Posterior cingulate gyrus (tissue), 11 donors: ENCODE results near the gene CACNG7.

Experiments
- DNase-seq, 10 donors: peaks; one replicate each; pipeline versions ENCODE4 v3.0.0 to v3.0.0-alpha.2; 2020 to 2021; ENCODE audit warnings: mixed read lengths in 3 of 10
- intact Hi-C: fragments of 100-400 bp; cut with DNase I; formaldehyde crosslinking; loops from one replicate; pipeline ENCODE4 v1.15.1; 2023

Gene CACNG7

DNA sequence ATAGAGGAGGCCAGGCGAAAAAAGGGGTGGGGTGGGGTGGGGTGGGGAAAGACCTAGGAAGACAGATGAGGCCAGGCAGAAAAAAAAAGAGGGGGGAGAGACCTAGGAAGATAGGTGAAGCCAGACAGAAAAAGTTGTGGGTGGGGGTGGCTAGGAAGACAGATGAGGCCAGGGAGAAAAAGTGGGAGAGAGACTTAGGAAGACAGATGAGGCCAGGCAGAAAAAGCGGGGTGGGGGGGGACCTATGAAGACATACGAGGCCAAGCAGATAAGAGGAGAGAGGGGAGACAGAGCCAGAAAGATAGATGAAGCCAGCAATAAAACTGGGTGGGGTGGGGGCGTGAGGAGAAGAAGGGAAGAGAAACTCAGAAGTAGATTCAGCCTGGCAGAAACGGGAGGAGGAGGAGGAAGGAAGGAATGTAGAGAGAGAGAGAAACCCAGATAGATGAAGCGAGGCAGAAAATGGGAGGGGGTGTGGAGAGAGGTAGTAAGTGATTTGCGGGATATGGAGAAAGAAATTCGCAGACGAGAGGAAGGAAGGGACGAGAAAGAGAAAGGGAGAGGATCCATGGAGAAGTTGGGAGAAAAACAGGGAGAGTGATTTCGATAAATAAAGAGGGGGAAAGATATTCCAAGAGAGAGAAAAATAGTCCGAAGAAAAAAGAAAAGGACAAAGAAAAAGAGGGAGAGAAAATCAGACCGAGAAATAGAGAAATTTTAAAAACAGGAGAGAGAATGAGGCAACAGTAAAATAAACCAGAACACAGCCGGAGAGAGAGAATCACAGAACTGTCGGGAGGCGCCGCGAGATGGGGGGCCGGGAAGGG is 70.1 kb downstream of the CACNG7 start:
- DNase-seq, result peak in 2 of 10 donors; percentile 25 to 30
- intact Hi-C loops, result no loop called here

DNA sequence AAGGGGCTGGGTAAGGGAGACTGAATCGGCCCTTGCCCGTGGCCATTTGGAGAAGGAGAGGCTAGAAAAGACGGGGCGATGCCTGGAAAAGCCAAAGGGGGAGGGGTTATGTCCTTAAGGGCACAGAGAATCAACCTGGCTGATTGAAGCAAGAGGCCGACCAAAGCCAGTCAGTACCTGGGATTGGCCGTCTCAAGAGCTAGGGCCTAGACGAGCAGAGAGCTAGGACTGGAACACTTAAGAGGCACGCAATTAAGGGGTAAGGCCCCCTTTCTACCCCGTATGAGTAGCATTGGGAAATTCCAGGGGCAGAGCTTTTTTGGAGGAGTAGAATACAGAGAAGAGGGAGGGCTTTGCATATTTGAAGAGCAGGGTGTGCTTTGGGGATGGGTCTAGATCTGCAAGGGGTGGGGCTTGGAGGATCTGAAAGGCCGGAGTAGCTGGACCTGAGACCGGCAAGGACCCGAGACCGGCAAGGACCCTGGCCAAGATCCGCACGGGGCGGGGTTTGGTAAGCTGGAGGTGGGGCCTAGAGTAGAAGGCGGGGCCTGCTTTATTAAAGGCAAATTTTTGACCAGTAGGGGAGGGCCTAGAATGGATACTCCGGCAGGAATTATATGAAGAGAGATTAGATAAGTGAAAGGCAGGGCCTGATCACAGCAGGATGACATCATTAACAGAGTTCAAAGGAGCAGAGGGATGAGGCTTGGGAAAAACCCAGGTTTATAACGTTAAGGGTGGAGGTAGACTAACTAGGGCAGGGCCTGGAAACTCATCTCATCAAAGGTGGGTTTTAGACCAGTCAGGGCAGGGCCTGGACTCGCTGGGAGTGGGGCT is 71.7 kb downstream of the CACNG7 start:
- intact Hi-C loops, result loop anchor here (10.0 kb wide), 1 partner anchor 124 kb away; the partner anchor contains the start of genes NDUFA3 and OSCAR
- peak in 4 of 10 donors; percentile 47 to 91 (median 72) for DNase-seq

DNA sequence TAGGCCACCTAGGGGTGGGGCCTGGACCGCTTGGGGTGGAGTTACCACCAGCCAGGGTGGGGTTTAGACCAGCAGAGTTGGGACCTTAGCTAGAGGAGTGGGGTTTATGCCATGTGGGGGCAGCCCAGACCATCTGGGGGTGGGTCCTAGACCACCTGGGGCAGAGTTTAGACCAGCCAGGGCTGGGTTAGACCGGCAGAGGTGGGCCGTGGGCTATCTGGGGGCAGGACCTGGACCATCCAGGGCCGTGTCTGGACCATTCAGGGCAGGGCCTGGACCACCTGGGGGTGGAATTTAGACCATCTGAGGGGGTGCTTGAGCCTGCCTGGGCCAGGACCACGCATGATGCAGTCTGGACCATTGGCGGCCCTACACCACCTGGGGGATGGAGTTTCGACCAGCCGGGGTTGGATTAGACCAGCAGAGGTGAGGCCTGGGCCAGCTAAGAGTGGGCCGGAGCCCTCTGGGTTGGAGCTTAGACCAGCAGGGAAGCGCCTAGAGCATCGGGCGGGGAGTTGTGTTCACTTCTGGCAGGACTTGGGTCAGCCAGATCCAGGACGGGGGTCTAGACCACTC is 72.4 kb downstream of the CACNG7 start:
- DNase-seq, result no peak
- intact Hi-C loops, result loop anchor here (10.0 kb wide), 1 partner anchor 123 kb away; the partner anchor contains the start of genes NDUFA3 and OSCAR

DNA sequence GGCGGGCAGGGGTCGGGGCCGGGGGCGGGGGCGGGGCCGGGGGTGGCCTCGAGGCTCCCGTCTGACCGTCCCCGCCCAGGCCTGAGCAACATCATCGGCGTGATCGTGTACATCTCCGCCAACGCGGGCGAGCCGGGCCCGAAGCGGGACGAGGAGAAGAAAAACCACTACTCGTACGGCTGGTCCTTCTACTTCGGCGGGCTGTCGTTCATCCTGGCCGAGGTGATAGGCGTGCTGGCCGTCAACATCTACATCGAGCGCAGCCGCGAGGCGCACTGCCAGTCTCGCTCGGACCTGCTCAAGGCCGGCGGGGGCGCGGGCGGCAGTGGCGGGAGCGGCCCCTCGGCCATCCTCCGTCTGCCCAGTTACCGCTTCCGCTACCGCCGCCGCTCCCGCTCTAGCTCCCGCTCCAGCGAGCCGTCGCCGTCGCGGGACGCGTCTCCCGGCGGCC is 72.9 kb downstream of the CACNG7 start:
- intact Hi-C loops, result loop anchor here (10.0 kb wide), 1 partner anchor 123 kb away; the partner anchor contains the start of genes NDUFA3 and OSCAR
- DNase-seq, result peak in 2 of 10 donors; percentile 70 to 87

DNA sequence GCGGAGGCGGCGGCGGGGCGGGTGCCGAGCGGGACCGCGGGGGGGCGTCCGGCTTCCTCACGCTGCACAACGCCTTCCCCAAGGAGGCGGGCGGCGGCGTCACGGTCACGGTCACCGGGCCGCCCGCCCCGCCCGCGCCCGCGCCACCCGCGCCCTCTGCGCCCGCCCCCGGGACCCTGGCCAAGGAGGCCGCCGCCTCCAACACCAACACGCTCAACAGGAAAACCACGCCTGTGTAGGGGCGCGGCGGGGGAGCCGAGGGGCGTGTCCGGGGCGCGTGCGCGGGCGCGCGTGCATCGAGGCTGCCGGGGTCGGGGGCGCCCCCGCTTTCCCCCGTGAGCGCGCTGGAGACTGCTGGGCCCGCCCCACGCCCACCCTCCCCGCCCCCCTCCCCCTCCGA is 73.5 kb downstream of the CACNG7 start:
- DNase-seq, result peak in 1 of 10 donors; percentile 64
- intact Hi-C loops, result loop anchor here (10.0 kb wide), 1 partner anchor 122 kb away; the partner anchor contains the start of genes NDUFA3 and OSCAR

DNA sequence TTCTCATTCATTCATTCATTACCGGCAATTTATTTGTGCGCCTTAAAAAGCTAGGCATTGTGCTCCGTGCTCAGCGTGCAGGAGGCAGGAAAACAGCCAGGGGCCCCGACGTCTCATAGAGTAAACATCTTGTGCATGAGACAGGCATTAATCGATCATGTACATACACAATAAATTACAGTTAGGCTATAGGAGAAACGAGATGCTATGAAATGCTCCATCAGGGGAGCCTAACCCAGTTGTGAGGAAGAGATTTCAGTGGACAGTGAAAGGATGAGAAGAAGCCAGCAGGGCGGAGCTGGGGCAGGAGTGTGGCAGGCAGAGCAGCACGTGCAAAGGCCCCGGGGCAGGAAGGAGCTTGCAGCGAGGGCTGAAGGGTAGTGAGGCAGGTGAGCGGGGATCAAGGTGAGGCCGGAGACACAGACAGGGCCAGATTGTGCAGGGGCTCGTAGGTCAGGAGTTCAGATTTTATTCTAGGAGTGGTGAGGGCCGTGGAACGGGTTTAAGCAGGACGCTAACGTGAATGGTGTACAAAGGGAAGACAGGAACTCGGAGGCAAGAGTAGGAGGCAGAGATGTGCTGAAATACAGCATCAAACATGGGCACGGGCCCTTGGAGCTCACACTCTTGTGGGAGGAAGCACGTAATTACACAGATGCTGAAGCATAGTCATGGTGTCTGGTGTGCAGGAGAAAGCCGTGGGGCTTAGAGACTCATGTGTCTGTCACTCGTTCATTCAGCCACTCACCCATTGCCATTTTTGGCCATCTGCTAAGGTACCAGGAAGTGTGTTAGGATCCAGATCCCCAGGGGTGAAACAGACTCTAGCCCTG is 74.6 kb downstream of the CACNG7 start:
- intact Hi-C loops, result loop anchor here (10.0 kb wide), 1 partner anchor 121 kb away; the partner anchor contains the start of genes NDUFA3 and OSCAR
- DNase-seq, result peak in 2 of 10 donors; percentile 64 to 80

DNA sequence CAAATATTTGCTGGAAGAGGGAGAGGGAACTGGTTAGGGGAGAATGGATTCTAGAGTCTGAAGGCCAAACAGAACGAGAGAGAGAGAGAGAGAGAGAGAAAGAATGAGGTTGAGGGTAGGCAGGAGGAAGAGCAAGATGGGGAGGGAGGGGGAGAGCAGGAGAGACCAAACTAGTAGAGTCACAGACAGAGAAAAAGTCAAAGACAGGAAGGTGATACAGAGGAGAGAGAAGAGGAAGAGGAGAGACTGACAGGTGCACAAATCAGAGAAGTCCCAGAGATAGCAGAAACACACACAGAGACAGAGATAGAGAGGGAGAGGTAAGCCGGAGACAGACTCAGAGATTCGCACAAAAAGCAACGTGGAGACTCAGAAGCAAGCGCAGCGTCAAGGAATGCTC is 76.8 kb downstream of the CACNG7 start:
- intact Hi-C loops, result loop anchor here (10.0 kb wide), 1 partner anchor 119 kb away; the partner anchor contains the start of genes NDUFA3 and OSCAR
- no peak for DNase-seq

DNA sequence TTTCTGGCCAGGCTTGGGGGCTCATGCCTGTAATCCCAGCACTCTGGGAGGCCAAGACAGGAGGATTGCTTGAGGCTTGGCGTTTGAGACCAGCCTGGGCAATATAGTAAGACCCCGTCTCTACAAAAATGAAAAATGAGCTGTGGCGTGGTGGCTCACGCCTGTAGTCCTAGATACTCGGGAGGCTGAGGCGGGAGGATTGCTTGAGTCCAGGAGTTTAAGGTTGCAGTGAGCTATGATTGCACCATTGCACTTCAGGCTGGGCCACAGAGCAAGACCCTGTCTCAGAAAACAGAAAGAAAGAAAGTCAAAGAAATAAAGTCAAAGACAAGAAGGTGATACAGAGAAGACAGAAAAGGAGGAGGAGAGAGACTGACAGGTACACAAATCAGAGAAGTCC is 79.9 kb downstream of the CACNG7 start:
- DNase-seq, result no peak
- intact Hi-C loops, result loop anchor here (10.0 kb wide), 1 partner anchor 116 kb away; the partner anchor contains the start of genes NDUFA3 and OSCAR

DNA sequence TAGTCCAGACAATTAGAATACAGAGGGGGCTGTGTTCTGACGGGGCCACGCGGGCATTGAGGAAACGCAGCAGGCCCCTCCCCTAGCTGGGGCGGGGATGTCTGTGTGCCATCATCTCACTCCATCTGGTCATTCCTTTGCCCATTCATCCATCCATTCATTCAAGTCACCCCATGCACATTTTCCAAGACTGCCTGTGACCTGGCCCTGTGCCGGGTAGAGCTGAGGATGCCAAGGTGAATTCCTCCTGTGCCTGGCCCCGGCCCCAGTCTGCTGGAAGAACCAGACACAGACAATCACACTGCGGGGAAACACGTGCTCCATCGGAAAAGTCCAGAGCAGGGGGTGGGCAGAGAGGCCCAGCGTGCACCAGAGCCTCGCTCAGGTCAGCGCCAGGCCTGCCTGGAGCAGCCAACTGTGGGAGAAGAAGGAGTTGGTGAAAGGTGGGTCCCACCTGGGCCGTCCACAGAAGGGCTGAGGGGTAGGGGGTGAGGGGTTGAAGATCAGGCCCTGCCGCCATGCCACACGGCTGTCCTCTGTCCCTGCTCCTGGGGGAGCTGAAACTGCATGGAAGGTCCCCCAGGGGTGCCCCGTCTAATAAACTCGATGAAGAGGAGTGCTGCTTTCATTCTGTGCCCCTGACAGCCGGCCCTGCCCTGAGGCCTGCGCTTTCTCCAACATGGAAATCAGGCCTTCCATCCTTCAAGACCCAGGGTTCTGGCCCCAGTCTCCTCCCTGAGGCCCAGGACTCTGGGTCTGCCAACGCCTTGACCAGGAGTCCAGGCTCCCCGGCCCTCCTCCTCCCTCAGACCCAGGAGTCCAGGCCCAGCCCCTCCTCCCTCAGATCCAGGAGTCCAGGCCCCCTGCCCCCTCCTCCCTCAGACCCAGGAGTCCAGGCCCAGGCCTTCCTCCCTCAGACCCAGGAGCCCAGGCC is 80.8 kb downstream of the CACNG7 start:
- no peak for DNase-seq
- intact Hi-C loops, result loop anchor here (10.0 kb wide), 1 partner anchor 115 kb away; the partner anchor contains the start of genes NDUFA3 and OSCAR

DNA sequence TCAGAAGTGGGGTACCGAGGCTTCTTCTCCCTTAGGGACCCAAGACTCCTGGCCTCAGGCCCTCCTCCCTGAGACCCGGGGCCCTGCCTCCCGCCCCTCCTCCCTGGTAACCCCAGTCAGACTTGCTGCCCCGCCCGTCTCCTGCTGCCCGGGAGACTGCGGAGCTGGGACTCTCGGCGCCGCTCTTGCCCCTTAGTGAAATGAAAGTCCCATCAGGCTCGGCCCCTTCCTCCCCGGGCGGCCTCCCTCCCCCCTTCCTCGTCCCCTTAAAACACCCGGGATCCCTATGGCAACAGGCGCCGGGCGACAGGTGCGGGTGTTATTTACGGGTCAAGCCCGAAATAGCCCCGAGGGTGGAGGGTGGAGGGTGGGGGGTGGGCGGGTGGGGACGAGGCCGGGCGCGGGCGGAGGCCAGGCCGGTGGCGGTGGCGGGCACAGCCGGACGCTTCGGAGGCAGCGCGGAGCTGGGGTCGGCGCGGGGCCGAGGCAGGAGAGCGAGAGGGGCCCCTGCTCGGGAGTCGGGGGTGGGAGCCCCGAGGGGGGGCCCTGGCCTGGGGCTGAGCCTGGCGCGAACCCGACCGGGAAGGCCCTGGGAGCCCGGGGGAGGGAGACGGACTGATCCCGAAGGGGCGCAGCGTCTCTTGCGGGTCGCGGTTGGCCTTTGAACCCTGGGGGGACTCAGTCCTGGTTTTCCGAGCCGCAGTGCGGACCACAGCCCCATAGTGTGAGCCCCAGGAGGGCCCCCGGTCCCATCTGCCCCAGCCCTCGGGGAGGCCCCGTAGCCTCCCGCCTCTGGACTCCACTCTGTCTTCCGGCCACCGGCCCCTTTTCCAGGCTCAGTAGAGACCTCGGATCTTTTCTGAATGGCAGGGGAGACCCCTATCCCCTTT is 82.4 kb downstream of the CACNG7 start, which contains the start of gene CACNG6:
Gene CACNG6 (plus strand): TSS at position 414 of the 890 bp plus-strand sequence. CDS start 1,241 bp downstream, outside the sequence.
- no peak for DNase-seq
- intact Hi-C loops, result no loop called here

DNA sequence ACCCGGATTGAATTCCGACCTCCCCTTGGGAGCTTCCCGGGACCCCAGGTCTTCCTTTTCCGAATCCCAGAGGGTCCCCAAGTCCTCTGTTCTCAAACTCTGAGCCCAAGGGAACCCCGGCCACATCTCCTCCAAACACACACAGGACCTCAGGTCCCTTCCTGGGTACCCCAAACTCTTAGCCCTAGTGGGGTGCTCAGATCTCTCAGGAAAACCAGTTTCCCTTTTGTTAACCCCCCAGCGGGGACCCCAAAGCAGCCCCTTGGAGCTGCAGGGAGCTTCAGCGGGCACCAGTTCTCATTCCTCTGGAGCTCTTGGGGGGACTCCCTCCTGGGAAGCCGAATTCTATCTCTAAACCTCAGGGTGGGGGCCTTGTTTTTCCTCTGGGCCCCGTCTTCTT is 83.1 kb downstream of the CACNG7 start:
- no peak for DNase-seq
- intact Hi-C loops, result no loop called here

DNA sequence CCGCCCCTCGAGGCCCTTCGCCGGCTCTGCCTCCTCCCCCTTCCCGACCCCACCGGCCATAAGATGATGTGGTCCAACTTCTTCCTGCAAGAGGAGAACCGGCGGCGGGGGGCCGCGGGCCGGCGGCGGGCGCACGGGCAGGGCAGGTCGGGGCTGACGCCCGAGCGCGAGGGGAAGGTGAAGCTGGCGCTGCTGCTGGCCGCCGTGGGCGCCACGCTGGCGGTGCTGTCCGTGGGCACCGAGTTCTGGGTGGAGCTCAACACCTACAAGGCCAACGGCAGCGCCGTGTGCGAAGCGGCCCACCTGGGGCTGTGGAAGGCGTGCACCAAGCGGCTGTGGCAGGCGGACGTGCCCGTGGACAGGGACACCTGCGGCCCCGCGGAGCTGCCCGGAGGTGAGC is 83.7 kb downstream of the CACNG7 start:
- intact Hi-C loops, result no loop called here
- DNase-seq, result no peak

DNA sequence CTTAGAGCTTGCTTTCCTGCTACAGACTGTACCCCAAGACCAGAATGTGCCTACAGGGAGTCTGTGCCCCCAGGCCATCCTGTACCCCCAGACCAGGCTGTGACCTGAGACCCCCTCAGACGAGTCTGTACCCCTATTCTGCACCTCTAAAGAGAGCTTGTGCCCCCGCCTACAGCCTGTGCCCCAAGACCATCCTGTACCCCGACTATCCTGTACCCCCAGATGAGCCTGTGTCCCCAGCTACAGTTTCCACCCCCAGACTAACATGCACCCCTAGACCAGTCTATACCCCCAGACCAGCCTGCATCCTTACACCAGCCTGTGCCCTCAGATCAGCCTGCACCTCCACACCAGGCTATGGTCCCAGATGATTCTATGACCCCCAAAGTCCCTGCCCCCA is 84.4 kb downstream of the CACNG7 start:
- intact Hi-C loops, result no loop called here
- DNase-seq, result no peak
